ENCODE data around the gene ATAD3B.
"Not testable (repeated sequence)": the region's sequence is repeated elsewhere in the genome, so short reads cannot be mapped to it uniquely, and the experiment has no call there.

The ATAD3B gene

GRCh38 chr1:1460540-1461130 lies 10.9 kb upstream of the ATAD3B start:
- TF ChIP-seq CTCF (IDR thresholded peaks at IDR 0.05; ENCODE audit: extremely low read depth, missing control alignments), result no peak
- no peak for DNase-seq (ENCODE audit: low spot score)

- TF ChIP-seq CTCF (IDR thresholded peaks at IDR 0.05; ENCODE audit: extremely low read depth, missing control alignments), result no peak
- no peak for DNase-seq (ENCODE audit: low spot score)
These were observed 9.7 kb upstream of the ATAD3B start for GRCh38 chr1:1461721-1462317.

- peak; percentile 49 for DNase-seq (ENCODE audit: low spot score)
- TF ChIP-seq CTCF (IDR thresholded peaks at IDR 0.05; ENCODE audit: extremely low read depth, missing control alignments), result no peak
These were observed 9.1 kb upstream of the ATAD3B start for GRCh38 chr1:1462318-1462966.

- no peak for DNase-seq (ENCODE audit: low spot score)
- TF ChIP-seq CTCF (IDR thresholded peaks at IDR 0.05; ENCODE audit: extremely low read depth, missing control alignments), result no peak
These were observed 8.3 kb upstream of the ATAD3B start for GRCh38 chr1:1463312-1463711.

- DNase-seq (ENCODE audit: low spot score), result not testable (repeated sequence)
These were observed 3.2 kb upstream of the ATAD3B start for GRCh38 chr1:1468196-1468985.

GRCh38 chr1:1470626-1471388 lies 758 bp upstream of the ATAD3B start:
- no peak for DNase-seq (ENCODE audit: low spot score)
- TF ChIP-seq CTCF (IDR thresholded peaks at IDR 0.05; ENCODE audit: extremely low read depth, missing control alignments), result no peak

GRCh38 chr1:1472053-1472876 lies 700 bp downstream of the ATAD3B start:
- DNase-seq (ENCODE audit: low spot score), result not testable (repeated sequence)

- not testable (repeated sequence) for DNase-seq (ENCODE audit: low spot score)
These were observed 4.4 kb downstream of the ATAD3B start for GRCh38 chr1:1476011-1476410.

Measured in GM20000 (cell line).